GM19035 (cell line): ENCODE measurements around the gene MAP2.

Experiments
- ATAC-seq: cut with Tn5 transposase; IDR thresholded peaks from one replicate; pipeline ENCODE4 v1.9.1; 2021; ENCODE audit not compliant: unreplicated experiment

Gene MAP2

DNA sequence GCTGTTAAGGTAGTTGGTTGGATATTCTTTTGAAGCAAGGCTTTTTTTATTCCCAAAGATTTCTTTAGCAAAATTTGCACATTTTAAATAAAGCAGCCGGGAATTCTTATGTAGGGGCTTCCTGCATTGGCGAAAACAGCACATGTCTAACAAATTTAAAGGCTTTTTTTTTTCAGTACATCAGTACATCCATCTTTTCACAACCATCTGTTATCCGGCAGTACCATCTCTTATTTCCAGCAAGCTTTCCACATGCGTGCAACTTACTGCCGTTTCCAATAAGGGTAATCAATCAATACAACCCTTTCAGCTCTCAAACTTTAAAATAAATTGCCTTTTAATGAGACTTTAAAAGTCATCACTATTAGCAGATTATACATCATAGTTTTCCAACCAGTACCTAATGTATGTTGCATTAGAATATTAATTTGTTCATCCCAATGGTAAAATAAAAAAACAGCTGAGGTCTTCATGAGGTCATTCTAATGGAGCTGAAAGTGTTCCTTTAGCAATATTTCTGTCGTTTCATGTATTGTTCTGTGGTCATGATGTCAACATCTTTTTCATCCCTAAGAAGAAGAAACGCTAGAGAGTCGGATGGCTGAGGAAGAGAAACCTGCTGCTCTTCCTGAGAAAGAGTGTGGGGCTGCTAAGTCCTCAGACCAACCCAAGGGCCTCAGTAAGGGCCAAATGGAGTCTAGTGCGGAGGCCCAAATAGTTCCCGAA lies 266.3 kb downstream of the MAP2 start:
- ATAC-seq, result no peak

- ATAC-seq, result no peak
Observed at GRCh38 chr2:209694748-209695147, 270.9 kb downstream of the MAP2 start.

- peak; percentile 81 for ATAC-seq
Observed at GRCh38 chr2:209696836-209697711, 273.2 kb downstream of the MAP2 start.

- ATAC-seq, result no peak
Observed at GRCh38 chr2:209702775-209703174, 278.9 kb downstream of the MAP2 start.

DNA sequence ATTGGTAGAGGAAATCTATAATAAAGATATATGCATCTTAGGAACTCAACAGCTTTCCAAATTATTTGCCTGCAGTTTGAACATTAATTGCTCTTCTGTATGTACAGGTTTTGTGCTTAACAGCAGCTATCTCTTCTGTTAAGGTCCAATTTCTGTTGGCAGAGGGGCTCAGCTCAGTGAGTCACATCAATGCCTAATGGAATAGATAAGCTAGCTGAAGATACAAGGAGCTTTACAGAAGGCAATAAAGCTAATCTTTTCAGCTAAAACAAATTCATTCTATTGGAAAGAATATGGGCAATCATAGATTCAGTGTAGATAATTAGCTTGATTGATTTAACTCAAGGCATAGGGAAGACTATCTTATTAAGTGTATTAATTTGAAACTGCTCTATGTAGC lies 289.4 kb downstream of the MAP2 start:
- no peak for ATAC-seq

DNA sequence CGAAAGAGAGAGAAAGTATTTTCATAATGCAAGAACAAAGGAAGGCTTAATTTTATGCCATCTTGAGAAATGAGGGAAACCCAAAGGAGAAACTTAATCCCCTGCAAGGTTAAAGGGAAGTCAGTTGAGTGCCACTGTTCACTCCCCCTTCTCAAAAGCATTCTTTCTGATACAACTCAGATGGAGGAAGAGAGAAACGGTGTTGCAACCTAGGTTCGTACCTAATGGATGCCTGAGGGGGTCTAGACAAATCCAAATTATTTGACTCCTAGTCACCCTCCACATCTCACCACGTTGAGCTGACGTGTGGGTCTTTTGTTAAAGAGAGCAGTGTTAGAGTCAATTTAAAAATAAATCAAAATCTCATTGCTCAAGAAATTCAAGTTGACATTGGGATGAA lies 295.2 kb downstream of the MAP2 start:
- ATAC-seq, result no peak

- ATAC-seq, result no peak
Observed at GRCh38 chr2:209721497-209721896, 297.6 kb downstream of the MAP2 start.

GRCh38 chr2:209726311-209726710 lies 302.5 kb downstream of the MAP2 start:
- ATAC-seq, result no peak

DNA sequence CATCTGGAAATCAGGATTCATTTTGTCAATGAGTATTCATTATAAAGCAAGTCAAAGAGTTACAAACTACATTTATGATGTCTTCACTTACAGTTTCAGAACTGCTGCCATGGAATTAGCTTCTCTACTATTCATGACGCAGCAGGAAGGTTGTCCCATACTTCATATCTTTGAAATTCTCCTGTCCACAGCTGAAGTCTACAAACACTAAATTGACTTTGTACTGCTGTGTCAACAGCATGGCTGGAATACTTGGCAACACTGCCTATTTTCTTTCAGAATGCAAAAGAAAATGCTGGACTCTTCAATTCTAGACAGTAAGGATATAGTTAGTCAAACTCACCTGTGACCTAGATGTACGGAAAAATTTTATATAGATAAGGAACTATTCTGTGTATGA lies 303.2 kb downstream of the MAP2 start:
- no peak for ATAC-seq

GRCh38 chr2:209734805-209735204 lies 311.0 kb downstream of the MAP2 start:
- ATAC-seq, result no peak

- no peak for ATAC-seq
Observed at GRCh38 chr2:209741953-209742352, 318.1 kb downstream of the MAP2 start.

- ATAC-seq, result no peak
Observed at GRCh38 chr2:209753020-209753419, 329.2 kb downstream of the MAP2 start.

- ATAC-seq, result no peak
Observed at GRCh38 chr2:209757163-209757562, 333.3 kb downstream of the MAP2 start.

DNA sequence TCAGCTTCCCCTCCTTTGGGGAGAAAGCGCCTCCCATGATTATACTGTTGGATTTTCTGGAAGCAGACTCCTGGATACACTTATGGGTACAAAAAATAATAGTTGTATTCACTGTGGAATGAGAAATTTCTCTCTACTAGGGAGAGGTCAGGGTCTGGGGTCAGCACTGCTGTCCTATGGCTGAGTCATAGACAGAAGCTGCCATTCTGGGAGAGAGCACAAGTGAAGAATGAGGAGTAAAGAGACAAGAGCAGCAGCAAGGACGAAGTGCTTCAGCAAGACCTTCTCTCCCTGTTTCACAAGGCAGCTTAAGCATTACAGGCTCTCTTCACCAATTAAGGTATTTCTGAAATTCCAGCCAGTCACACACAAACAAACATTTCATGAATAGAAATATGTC lies 337.7 kb downstream of the MAP2 start:
- no peak for ATAC-seq

- ATAC-seq, result no peak
Observed at GRCh38 chr2:209762563-209762962, 338.7 kb downstream of the MAP2 start.

- ATAC-seq, result no peak
Observed at GRCh38 chr2:209763106-209763505, 339.3 kb downstream of the MAP2 start.

- no peak for ATAC-seq
Observed at GRCh38 chr2:209766613-209767012, 342.8 kb downstream of the MAP2 start.

- no peak for ATAC-seq
Observed at GRCh38 chr2:209767316-209767715, 343.5 kb downstream of the MAP2 start.

GRCh38 chr2:209768557-209768956 lies 344.7 kb downstream of the MAP2 start:
- no peak for ATAC-seq

DNA sequence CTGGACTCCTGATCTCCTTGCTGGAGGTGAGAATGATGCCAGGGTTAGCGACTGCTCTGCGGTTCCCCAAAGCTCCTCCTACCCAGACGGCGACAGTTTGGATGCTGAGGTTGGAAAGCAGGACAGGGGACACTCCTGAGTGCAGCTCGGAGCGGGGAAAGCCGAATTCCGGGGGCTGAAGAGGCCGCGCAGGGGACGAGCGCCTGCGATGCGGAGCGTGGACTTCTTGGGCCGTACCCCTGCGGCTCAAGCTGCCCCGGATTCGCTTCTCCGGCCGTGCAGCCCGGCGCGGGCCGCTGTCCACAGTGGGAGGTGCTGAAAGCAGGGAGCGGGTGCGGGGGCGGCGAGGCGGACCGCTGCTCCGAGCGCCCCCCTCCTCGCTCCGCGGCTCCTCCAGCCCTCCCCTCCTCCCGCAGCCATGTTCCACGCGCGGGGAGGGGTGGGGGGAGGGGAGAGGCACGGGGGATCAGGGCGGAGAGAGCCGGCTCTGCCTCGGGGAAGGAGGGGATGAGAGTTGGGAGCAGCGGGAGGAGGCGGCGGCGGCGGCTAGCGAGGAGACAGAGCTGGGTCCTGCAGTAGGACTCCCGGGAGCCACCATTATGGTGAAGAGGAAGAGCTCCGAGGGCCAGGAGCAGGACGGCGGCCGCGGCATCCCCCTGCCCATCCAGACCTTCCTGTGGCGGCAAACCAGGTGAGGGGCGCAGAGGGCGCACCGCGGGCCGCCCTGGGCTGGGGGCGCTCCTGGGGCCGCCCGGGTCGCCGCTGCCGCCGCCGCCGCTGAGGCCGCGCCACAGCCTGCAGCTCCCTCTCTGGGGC lies 347.8 kb downstream of the MAP2 start, which contains the start of gene UNC80:
Gene UNC80 (plus strand): TSS at position 359 of the 816 bp plus-strand sequence. CDS start 241 bp downstream, at position 600.
- ATAC-seq, result no peak

DNA sequence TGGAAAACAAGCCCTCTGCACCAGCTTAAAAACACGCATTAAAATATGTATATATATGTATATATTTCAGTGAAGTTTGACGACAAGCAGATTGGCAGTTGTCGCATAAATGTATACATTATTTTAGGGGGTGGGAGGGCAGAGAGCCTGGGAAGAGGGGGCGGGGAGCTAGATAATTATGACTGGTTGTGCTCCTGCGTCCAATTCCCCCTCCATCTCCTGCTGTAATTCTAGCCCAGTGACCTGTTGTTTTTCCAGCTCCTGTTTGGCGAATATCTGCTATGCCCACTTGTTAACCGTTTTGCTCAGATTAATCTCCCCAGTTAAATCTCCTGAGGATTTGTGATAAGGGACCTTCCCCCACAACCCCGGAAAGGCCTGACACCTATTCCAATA lies 348.4 kb downstream of the MAP2 start:
- ATAC-seq, result no peak
